ENCODE results near the gene RBAK.
"Not testable (repeated sequence)": the region's sequence is repeated elsewhere in the genome, so short reads cannot be mapped to it uniquely, and the experiment has no call there.

DNA sequence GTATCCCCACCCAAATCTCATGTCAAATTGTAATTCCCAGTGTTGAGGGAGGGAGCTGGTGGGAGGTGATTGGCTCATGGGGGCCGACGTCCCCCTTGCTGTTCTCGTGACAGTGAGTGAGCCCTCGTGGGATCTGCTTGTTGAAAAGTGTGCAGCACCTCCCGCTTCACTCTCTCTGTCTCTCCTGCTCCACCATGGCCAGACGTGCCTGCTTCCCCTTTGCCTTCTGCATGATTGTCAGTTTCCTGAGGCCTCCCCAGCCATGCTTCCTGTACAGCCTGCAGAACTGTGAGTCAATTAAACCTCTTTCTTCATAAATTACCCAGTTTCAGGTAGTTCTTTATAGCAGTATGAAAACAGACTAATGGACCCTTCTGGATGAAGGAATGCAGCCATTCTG, 29.7 kb upstream of the RBAK start:
- TF ChIP-seq, protein P1, sequence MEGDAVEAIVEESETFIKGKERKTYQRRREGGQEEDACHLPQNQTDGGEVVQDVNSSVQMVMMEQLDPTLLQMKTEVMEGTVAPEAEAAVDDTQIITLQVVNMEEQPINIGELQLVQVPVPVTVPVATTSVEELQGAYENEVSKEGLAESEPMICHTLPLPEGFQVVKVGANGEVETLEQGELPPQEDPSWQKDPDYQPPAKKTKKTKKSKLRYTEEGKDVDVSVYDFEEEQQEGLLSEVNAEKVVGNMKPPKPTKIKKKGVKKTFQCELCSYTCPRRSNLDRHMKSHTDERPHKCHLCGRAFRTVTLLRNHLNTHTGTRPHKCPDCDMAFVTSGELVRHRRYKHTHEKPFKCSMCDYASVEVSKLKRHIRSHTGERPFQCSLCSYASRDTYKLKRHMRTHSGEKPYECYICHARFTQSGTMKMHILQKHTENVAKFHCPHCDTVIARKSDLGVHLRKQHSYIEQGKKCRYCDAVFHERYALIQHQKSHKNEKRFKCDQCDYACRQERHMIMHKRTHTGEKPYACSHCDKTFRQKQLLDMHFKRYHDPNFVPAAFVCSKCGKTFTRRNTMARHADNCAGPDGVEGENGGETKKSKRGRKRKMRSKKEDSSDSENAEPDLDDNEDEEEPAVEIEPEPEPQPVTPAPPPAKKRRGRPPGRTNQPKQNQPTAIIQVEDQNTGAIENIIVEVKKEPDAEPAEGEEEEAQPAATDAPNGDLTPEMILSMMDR (IDR thresholded peaks at IDR 0.05; ENCODE audit: low read depth, low read length), result not testable (repeated sequence)
- TF ChIP-seq EZH2phosphoT487 (IDR thresholded peaks at IDR 0.05; ENCODE audit: low read depth), result not testable (repeated sequence)

All from OCI-LY3 (cell line).